Liver (tissue), 9 donors: ENCODE measurements around the gene CHRNA3. TPM values are rescaled to one million over a fixed set of nuclear protein-coding genes. Genes with fewer than 3 reads are reported as not detected.
"Not testable (repeated sequence)": the region's sequence is repeated elsewhere in the genome, so short reads cannot be mapped to it uniquely, and the experiment has no call there.

Source experiments
- DNase-seq: peaks from one replicate; pipeline ENCODE4 v3.0.0-alpha.2; 2017; ENCODE audit warnings: low spot score
- H3K27ac ChIP-seq, 2 donors: one replicate each; pipeline ENCODE4 v1.7.0; 2013; ENCODE audit warnings: inconsistent platforms in 2 of 2, low read length in 2 of 2, control low read depth in 1 of 2, low read depth in 1 of 2, mild to moderate bottlenecking in 1 of 2
- H3K27me3 ChIP-seq, 4 donors: one replicate each; pipeline versions ENCODE4 v1.6.1 to v1.7.0; 2013; ENCODE audit warnings: low read length in 3 of 4, inconsistent platforms in 1 of 4, mild to moderate bottlenecking in 1 of 4, moderate library complexity in 1 of 4; ENCODE audit not compliant: control insufficient read depth in 4 of 4, insufficient read depth in 4 of 4
- H3K36me3 ChIP-seq, 4 donors: one replicate each; pipeline versions ENCODE4 v1.6.1 to v1.7.0; 2013; ENCODE audit warnings: low read length in 3 of 4, mild to moderate bottlenecking in 3 of 4, low read depth in 1 of 4, moderate library complexity in 1 of 4; ENCODE audit not compliant: control insufficient read depth in 4 of 4, insufficient read depth in 3 of 4
- H3K4me1 ChIP-seq, 4 donors: one replicate each; pipeline versions ENCODE4 v1.6.1 to v1.7.0; 2013; ENCODE audit warnings: low read length in 3 of 4, mild to moderate bottlenecking in 3 of 4, moderate library complexity in 1 of 4; ENCODE audit not compliant: control insufficient read depth in 4 of 4, insufficient read depth in 4 of 4
- H3K4me3 ChIP-seq, 3 donors: one replicate each; pipeline versions ENCODE4 v1.6.1 to v1.7.0; 2013; ENCODE audit warnings: low read length in 3 of 3, control low read depth in 1 of 3, low read depth in 1 of 3, mild to moderate bottlenecking in 1 of 3
- H3K9ac ChIP-seq, 2 donors: one replicate each; pipeline ENCODE4 v1.7.0; 2013; ENCODE audit warnings: low read length in 2 of 2, mild to moderate bottlenecking in 2 of 2, moderate library complexity in 2 of 2, control low read depth in 1 of 2, low read depth in 1 of 2
- H3K9me3 ChIP-seq, 4 donors: one replicate each; pipeline versions ENCODE4 v1.6.1 to v1.7.0; 2013; ENCODE audit warnings: low read length in 3 of 4; ENCODE audit not compliant: control insufficient read depth in 4 of 4
- EGR1 ChIP-seq, 2 donors: IDR thresholded peaks; 2 replicates each; pipeline ENCODE4 v1.6.1; 2016 to 2018; ENCODE audit warnings: antibody characterized with exemption in 2 of 2, low read depth in 2 of 2
- FOXA1 ChIP-seq: IDR thresholded peaks from 2 replicates; pipeline ENCODE4 v1.6.1; 2016; ENCODE audit warnings: antibody characterized with exemption
- FOXA2 ChIP-seq: IDR thresholded peaks from 2 replicates; pipeline ENCODE4 v1.6.1; 2016; ENCODE audit warnings: antibody characterized with exemption
- GABPA ChIP-seq, 2 donors: IDR thresholded peaks in 1 of 2; conservative IDR thresholded peaks in 1 of 2; 2 replicates each; pipeline ENCODE4 v1.6.1; 2016; ENCODE audit warnings: antibody characterized with exemption in 2 of 2, mild to moderate bottlenecking in 1 of 2, moderate library complexity in 1 of 2
- HNF4A ChIP-seq, 2 donors: conservative IDR thresholded peaks; 2 replicates each; pipeline ENCODE4 v1.6.1; 2016; ENCODE audit warnings: antibody characterized with exemption in 2 of 2, mild to moderate bottlenecking in 2 of 2
- HNF4G ChIP-seq: IDR thresholded peaks from 2 replicates; pipeline ENCODE4 v1.6.1; 2016; ENCODE audit warnings: antibody characterized with exemption
- JUND ChIP-seq, 2 donors: IDR thresholded peaks; 2 replicates each; pipeline ENCODE4 v1.6.1; 2016; ENCODE audit warnings: antibody characterized with exemption in 2 of 2
- NR2F2 ChIP-seq: IDR thresholded peaks from 2 replicates; pipeline ENCODE4 v1.6.1; 2016; ENCODE audit warnings: antibody characterized with exemption
- RAD21 ChIP-seq, 2 donors: IDR thresholded peaks; 2 replicates each; pipeline ENCODE4 v1.6.1; 2016; ENCODE audit warnings: antibody characterized with exemption in 2 of 2, mild to moderate bottlenecking in 2 of 2
- RXRA ChIP-seq, 2 donors: IDR thresholded peaks; 2 replicates each; pipeline ENCODE4 v1.6.1; 2017 to 2018; ENCODE audit warnings: antibody characterized with exemption in 2 of 2, mild to moderate bottlenecking in 1 of 2
- SP1 ChIP-seq: IDR thresholded peaks from 2 replicates; pipeline ENCODE4 v1.6.1; 2018; ENCODE audit warnings: antibody characterized with exemption, mild to moderate bottlenecking
- TAF1 ChIP-seq: conservative IDR thresholded peaks from 2 replicates; pipeline ENCODE4 v1.6.1; 2016; ENCODE audit warnings: antibody characterized with exemption, mild to moderate bottlenecking
- YY1 ChIP-seq: IDR thresholded peaks from 2 replicates; pipeline ENCODE4 v1.6.1; 2016; ENCODE audit warnings: antibody characterized with exemption, mild to moderate bottlenecking
- WGBS: extraction: QIAGEN DNeasy Blood & Tissue Kit; methylation state at CpG from one replicate; pipeline ENCODE4 v1.1.7; 2013; 5-methylcytosine and 5-hydroxymethylcytosine counted together
- polyA plus RNA-seq, 2 donors: library from polyadenylated mRNA; stranded (reverse) in 1 of 2; unstranded in 1 of 2; fragments of 200-250 nt in 1 of 2; fragments of >200 nt in 1 of 2; fragmentation: Nextera tagmentation in 1 of 2; extraction: Ambion mirVana in 1 of 2; gene quantifications; one replicate each; pipeline versions ENCODE4 v1.2.1 to v1.2.3, GENCODE V29; 2013 to 2015
- total RNA-seq, 2 donors: library from RNA; depleted of rRNA; stranded (reverse); fragments of >200 nt; gene quantifications; one replicate each; pipeline ENCODE4 v1.2.3, GENCODE V29; 2014
- TF ChIP-seq, protein P1 (sequence below): IDR thresholded peaks from 2 replicates; pipeline ENCODE4 v1.6.1; 2016; ENCODE audit warnings: antibody characterized with exemption
- TF ChIP-seq, protein P2 (sequence below): IDR thresholded peaks from 2 replicates; pipeline ENCODE4 v1.6.1; 2016; ENCODE audit warnings: antibody characterized with exemption
- TF ChIP-seq, protein P3 (sequence below): fragments of 150-350 bp; IDR thresholded peaks from 2 replicates; pipeline ENCODE4 v1.5.1; 2017; ENCODE audit warnings: improper control_type of control experiment, low read depth, low read length; ENCODE audit not compliant: missing input control
- TF ChIP-seq, protein P4 (sequence below): IDR thresholded peaks from 2 replicates; pipeline ENCODE4 v1.6.1; 2016; ENCODE audit warnings: antibody characterized with exemption, mild to moderate bottlenecking
- TF ChIP-seq, protein P5 (sequence below): IDR thresholded peaks from 2 replicates; pipeline ENCODE4 v1.6.1; 2016; ENCODE audit warnings: antibody characterized with exemption
- donor health status: healthy.
- donor health status: healthy.
- donor health status: healthy.
- donor health status: healthy.
- donor health status: healthy.

Gene CHRNA3
- total and polyA plus RNA-seq, 4 donors: not detected

DNA sequence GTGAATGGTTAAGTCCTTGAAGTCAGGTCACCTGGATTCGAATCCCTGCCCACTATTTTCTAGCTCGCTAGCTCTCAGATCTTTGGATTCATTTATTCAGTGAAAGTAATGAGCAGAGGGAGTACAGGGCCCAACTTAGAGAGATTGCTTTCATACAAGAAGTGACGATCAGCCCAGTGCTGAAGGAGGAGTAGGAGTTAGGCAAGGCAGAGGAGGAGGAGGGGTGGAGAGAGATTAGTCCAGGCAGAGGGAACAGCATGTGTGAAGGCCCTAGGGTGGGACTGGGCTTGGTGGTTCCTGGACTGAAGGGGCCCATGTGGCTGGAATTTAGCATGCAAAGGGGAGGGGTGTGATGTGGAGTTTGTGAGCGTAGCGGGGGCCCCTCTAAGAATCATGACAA, 59.3 kb downstream of the CHRNA3 start:
- no peak for TF ChIP-seq SP1
- no peak for TF ChIP-seq RXRA (IDR thresholded peaks at IDR 0.05)
- no peak for TF ChIP-seq NR2F2
- TF ChIP-seq, protein P1, sequence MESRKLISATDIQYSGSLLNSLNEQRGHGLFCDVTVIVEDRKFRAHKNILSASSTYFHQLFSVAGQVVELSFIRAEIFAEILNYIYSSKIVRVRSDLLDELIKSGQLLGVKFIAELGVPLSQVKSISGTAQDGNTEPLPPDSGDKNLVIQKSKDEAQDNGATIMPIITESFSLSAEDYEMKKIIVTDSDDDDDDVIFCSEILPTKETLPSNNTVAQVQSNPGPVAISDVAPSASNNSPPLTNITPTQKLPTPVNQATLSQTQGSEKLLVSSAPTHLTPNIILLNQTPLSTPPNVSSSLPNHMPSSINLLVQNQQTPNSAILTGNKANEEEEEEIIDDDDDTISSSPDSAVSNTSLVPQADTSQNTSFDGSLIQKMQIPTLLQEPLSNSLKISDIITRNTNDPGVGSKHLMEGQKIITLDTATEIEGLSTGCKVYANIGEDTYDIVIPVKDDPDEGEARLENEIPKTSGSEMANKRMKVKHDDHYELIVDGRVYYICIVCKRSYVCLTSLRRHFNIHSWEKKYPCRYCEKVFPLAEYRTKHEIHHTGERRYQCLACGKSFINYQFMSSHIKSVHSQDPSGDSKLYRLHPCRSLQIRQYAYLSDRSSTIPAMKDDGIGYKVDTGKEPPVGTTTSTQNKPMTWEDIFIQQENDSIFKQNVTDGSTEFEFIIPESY: no peak
- no peak for TF ChIP-seq YY1
- no peak for TF ChIP-seq TAF1
- TF ChIP-seq EGR1 (IDR thresholded peaks at IDR 0.05; ENCODE audit: low read depth in 2 of 2): no peak
- no peak for TF ChIP-seq GABPA (IDR thresholded peaks at IDR 0.05 in 1 of 2, conservative IDR thresholded peaks at IDR 0.05 in 1 of 2)
- TF ChIP-seq HNF4A (conservative IDR thresholded peaks at IDR 0.05): no peak
- TF ChIP-seq, protein P2, sequence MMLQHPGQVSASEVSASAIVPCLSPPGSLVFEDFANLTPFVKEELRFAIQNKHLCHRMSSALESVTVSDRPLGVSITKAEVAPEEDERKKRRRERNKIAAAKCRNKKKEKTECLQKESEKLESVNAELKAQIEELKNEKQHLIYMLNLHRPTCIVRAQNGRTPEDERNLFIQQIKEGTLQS: no peak
- TF ChIP-seq, protein P3, sequence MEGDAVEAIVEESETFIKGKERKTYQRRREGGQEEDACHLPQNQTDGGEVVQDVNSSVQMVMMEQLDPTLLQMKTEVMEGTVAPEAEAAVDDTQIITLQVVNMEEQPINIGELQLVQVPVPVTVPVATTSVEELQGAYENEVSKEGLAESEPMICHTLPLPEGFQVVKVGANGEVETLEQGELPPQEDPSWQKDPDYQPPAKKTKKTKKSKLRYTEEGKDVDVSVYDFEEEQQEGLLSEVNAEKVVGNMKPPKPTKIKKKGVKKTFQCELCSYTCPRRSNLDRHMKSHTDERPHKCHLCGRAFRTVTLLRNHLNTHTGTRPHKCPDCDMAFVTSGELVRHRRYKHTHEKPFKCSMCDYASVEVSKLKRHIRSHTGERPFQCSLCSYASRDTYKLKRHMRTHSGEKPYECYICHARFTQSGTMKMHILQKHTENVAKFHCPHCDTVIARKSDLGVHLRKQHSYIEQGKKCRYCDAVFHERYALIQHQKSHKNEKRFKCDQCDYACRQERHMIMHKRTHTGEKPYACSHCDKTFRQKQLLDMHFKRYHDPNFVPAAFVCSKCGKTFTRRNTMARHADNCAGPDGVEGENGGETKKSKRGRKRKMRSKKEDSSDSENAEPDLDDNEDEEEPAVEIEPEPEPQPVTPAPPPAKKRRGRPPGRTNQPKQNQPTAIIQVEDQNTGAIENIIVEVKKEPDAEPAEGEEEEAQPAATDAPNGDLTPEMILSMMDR: no peak
- no peak for TF ChIP-seq FOXA2
- no peak for TF ChIP-seq HNF4G
- no peak for TF ChIP-seq JUND (IDR thresholded peaks at IDR 0.05)
- no peak for TF ChIP-seq FOXA1
- no peak for TF ChIP-seq RAD21 (IDR thresholded peaks at IDR 0.05)
- TF ChIP-seq, protein P4, sequence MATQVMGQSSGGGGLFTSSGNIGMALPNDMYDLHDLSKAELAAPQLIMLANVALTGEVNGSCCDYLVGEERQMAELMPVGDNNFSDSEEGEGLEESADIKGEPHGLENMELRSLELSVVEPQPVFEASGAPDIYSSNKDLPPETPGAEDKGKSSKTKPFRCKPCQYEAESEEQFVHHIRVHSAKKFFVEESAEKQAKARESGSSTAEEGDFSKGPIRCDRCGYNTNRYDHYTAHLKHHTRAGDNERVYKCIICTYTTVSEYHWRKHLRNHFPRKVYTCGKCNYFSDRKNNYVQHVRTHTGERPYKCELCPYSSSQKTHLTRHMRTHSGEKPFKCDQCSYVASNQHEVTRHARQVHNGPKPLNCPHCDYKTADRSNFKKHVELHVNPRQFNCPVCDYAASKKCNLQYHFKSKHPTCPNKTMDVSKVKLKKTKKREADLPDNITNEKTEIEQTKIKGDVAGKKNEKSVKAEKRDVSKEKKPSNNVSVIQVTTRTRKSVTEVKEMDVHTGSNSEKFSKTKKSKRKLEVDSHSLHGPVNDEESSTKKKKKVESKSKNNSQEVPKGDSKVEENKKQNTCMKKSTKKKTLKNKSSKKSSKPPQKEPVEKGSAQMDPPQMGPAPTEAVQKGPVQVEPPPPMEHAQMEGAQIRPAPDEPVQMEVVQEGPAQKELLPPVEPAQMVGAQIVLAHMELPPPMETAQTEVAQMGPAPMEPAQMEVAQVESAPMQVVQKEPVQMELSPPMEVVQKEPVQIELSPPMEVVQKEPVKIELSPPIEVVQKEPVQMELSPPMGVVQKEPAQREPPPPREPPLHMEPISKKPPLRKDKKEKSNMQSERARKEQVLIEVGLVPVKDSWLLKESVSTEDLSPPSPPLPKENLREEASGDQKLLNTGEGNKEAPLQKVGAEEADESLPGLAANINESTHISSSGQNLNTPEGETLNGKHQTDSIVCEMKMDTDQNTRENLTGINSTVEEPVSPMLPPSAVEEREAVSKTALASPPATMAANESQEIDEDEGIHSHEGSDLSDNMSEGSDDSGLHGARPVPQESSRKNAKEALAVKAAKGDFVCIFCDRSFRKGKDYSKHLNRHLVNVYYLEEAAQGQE: no peak
- TF ChIP-seq, protein P5, sequence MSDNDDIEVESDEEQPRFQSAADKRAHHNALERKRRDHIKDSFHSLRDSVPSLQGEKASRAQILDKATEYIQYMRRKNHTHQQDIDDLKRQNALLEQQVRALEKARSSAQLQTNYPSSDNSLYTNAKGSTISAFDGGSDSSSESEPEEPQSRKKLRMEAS: no peak
- WGBS: 94% methylated on average over 5 of the region's 5 CpGs
- Histone ChIP-seq H3K36me3 (no peaks in the 10 kb centered on the region), H3K9ac (no peak overlapping the region), H3K4me1 (peaks cover 3 to 8% (median 7%) of the 10 kb centered on the region in 4 donors), H3K4me3 (no peak overlapping the region), H3K27me3 (no peaks in the 10 kb centered on the region), H3K27ac (no peak overlapping the region), H3K9me3 (no peaks in the 10 kb centered on the region)
- DNase-seq: no peak

DNA sequence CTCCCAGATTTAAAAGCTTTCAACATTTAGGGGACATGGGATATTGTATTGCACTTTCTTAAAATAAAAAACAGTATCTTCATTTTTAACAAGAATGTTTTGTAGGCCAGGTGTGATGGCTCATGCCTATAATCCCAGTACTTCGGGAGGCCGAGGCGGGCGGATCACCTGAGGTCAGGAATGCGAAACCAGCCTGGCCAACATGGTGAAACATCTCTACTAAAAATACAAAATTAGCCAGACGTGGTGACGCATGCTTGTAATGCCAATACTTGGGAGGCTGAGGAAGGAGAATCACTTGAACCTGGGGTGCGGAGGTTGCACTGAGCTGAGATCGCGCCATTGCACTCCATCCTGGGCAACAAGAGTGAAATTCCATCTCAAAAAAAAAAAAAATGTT, 60.6 kb downstream of the CHRNA3 start:
- H3K9ac ChIP-seq, H3K4me3 ChIP-seq, DNase-seq, H3K36me3 ChIP-seq, H3K4me1 ChIP-seq, H3K27me3 ChIP-seq, H3K27ac ChIP-seq, H3K9me3 ChIP-seq: not testable (repeated sequence)
- 96% methylated on average over 10 of the region's 10 CpGs for WGBS
